Measurements from ENCODE around the gene MYO1A. TPM values are rescaled to one million over a fixed set of nuclear protein-coding genes. Genes with fewer than 3 reads are reported as not detected.
A peak's percentile ranks its signal among the peaks of the same experiment; 100 is the strongest.

MYO1A gene
- total and polyA plus RNA-seq, 2 of the 13 experiments (the other 11 are each of a cell fraction or from before 2014, with no cell fraction given) = 5.3 to 6.0 TPM

GRCh38 chr12:57005980-57006808 is 43.7 kb downstream of the MYO1A start, which contains the start of gene ZBTB39 (continued):
- TF ChIP-seq NFKB2 (CRISPR knock-in tag; IDR thresholded peaks at IDR 0.05; ENCODE audit: borderline replicate concordance) = peak; percentile 39; the same call in 1 of the 2 replicates
- TF ChIP-seq ELF4 (CRISPR knock-in tag; IDR thresholded peaks at IDR 0.05; ENCODE audit: borderline replicate concordance) = no peak
- TF ChIP-seq ZKSCAN8 (CRISPR knock-in tag; IDR thresholded peaks at IDR 0.05; ENCODE audit: borderline replicate concordance) = no peak
- TF ChIP-seq ZIK1 (CRISPR knock-in tag; IDR thresholded peaks at IDR 0.05; ENCODE audit: borderline replicate concordance, low read depth) = 0 out of 2 replicates have a peak, but pooled peaks have one; percentile 9
- 0 out of 2 replicates have a peak, but pooled peaks have one; percentile 31 for TF ChIP-seq NR2C2 (CRISPR knock-in tag; IDR thresholded peaks at IDR 0.05; ENCODE audit: borderline replicate concordance)
- no peak for TF ChIP-seq ZNF556 (CRISPR knock-in tag; IDR thresholded peaks at IDR 0.05; ENCODE audit: borderline replicate concordance)
- TF ChIP-seq FOXM1 (CRISPR knock-in tag; IDR thresholded peaks at IDR 0.05) = no peak
- TF ChIP-seq HOXA7 (CRISPR knock-in tag; IDR thresholded peaks at IDR 0.05) = no peak
- no peak for TF ChIP-seq ZNF280B (CRISPR knock-in tag; IDR thresholded peaks at IDR 0.05; ENCODE audit: borderline replicate concordance)
- TF ChIP-seq ZNF446 (CRISPR knock-in tag; IDR thresholded peaks at IDR 0.05) = no peak
- no peak for TF ChIP-seq SMAD1 (CRISPR knock-in tag; IDR thresholded peaks at IDR 0.05; ENCODE audit: borderline replicate concordance, low read depth)
- TF ChIP-seq RNF219 (CRISPR knock-in tag; IDR thresholded peaks at IDR 0.05) = no peak
- no peak for TF ChIP-seq RBAK (CRISPR knock-in tag; IDR thresholded peaks at IDR 0.05)
- TF ChIP-seq ZBTB43 (CRISPR knock-in tag; conservative IDR thresholded peaks at IDR 0.05) = no peak
- TF ChIP-seq POGK (CRISPR knock-in tag; conservative IDR thresholded peaks at IDR 0.05) = 0 out of 2 replicates have a peak, but pooled peaks have one; percentile 10
- no peak for TF ChIP-seq ZNF841 (CRISPR knock-in tag; IDR thresholded peaks at IDR 0.05; ENCODE audit: borderline replicate concordance)
- no peak for TF ChIP-seq IKZF4 (CRISPR knock-in tag; IDR thresholded peaks at IDR 0.05; ENCODE audit: borderline replicate concordance, low read depth, not compliant biosample characterization)
- TF ChIP-seq ZNF30 (CRISPR knock-in tag; IDR thresholded peaks at IDR 0.05) = no peak
- TF ChIP-seq SAFB2 (CRISPR knock-in tag; IDR thresholded peaks at IDR 0.05; ENCODE audit: borderline replicate concordance, low read depth) = peak; percentile 29; the same call in 1 of the 2 replicates
- no peak for TF ChIP-seq HIVEP1 (CRISPR knock-in tag; IDR thresholded peaks at IDR 0.05)
- no peak for TF ChIP-seq ZNF441 (CRISPR knock-in tag; IDR thresholded peaks at IDR 0.05; ENCODE audit: borderline replicate concordance)
- TF ChIP-seq ZNF660 (CRISPR knock-in tag; IDR thresholded peaks at IDR 0.05; ENCODE audit: borderline replicate concordance, low read depth) = no peak

All from HepG2 (cell line).